Fibroblast of skin of back (primary cell): ENCODE data around the gene RNU5D-1.
A peak's percentile ranks its signal among the peaks of the same experiment; 100 is the strongest.
"Not testable (repeated sequence)": the region's sequence is repeated elsewhere in the genome, so short reads cannot be mapped to it uniquely, and the experiment has no call there.

Experiments used
- DNase-seq: peaks from one replicate; pipeline ENCODE4 v3.0.0-alpha.2; 2013

The RNU5D-1 gene

DNA sequence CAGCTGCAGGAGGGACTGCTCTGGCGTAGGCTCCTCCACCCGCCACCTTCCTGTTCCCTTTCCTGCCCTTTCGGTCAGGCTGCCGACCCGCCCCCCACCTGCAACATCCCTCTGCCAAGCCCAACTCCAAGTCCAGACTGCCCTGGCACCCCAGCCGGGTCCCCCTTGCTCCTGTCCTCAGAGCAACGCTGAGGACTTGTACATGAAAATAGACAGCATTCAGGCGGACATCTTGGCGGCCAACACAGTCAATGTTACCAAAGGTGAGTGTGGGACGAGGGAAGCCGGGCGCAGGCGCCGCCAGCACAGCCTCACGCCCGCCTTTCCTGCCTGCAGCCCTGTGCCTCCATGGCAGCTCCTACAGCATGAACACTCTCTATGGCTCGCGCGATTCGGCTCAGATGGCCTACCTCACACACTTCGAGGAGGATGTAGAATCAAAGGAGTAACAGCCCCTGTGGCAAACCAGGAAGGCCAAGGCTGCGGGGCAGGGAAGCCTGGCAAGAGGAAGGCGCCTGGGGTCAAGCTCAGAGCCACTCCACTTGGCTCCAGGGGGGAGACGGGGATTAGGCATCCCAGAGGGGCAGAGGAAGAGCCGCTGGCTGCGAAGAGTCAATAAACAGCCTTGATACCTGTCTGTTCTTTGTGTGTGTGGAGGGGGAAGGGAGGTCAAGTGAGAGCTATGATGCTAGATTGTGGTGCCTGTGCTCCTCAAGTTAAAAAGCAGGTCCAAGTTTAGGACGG, 5.8 kb downstream of the RNU5D-1 start:
- DNase-seq, result no peak

DNA sequence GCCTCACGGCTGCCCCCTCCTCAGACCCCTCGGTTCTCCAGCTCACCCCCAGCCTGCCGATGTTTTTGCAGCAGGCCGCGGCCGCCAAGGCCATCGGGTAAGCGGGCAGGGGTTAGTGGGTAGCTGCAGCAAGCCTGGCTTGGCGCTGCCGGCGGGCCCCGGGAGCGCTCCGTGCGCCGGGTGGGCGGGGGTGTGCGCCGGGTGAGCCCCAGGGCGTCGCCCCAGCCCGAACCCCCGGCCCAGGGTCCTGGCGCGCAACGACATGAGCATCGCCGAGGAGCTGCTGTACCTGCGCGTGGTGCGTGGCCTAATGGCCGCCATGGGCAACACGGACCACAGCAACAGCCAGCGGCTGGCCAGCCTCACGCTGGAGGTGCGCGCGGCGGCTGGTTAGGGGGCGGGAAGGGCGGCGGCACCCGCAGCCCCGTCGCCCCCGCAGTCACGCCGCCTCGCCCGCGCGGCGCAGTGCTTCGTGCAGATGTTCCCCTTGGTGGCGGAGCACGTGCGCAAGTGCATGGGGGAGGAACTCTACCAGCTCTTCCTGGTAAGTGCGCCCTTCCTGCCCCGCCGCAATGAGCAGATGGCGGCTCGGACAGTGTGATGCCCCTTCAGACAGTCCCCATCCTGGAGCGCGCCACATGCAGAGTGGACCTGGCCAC, 6.5 kb downstream of the RNU5D-1 start:
- DNase-seq, result no peak

DNA sequence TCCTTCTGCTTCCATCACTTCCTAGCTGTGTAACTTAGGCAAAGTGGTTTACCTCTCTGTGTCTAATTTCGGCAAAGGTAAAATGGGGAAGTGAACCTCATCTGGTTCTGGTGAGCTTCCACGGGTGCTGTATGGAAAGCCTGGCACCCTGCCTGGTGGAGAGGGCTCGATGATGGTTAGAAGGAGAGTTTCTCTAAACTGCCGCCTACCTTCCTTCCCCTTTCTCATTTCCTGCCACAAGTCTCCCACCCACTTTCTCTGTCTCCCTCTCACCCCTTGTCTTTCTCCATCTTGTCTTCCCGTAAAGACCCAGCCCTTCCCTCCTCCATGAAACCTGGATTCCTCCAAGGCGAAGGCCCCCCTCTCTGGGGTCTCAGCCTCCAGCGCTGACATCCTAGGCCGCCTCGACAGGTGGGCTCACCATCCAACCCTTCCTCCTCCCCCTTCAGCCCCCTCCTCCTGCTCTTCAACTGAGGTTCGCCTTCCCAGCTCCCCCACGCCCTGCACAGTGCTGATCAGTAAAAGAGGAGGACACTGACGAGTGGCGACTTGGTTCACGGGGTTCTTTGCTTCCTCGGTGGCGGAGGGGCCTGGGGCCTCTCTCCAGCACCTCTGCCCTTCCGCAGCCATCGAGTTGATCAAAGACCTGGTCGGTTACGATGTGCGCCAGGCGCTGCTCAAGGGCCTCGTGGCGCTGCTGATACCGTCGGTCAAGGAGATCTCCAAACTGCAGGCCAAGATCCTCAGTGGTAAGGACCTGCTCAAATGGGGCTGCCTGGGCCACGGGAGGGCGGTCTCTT, 7.3 kb downstream of the RNU5D-1 start:
- no peak for DNase-seq

DNA sequence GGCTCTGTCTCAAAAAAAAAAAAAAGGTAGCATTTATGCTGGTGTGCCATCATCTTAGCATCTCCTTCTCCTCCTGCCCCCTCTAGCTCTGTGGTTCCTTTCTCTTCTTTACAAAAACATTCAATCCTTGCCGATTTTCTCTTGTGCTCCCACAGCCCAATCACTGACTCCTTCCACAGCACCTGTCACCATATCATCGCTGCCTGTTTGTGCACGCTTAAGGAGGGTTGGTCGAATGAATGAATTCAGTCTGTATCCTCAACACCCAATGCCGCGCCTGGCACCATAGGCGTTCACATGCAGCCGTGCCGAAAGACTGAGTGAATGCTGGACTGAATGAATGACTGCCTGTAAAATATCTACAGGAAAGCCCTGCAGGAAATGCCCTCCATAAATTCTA, 7.9 kb downstream of the RNU5D-1 start:
- DNase-seq, result no peak

DNA sequence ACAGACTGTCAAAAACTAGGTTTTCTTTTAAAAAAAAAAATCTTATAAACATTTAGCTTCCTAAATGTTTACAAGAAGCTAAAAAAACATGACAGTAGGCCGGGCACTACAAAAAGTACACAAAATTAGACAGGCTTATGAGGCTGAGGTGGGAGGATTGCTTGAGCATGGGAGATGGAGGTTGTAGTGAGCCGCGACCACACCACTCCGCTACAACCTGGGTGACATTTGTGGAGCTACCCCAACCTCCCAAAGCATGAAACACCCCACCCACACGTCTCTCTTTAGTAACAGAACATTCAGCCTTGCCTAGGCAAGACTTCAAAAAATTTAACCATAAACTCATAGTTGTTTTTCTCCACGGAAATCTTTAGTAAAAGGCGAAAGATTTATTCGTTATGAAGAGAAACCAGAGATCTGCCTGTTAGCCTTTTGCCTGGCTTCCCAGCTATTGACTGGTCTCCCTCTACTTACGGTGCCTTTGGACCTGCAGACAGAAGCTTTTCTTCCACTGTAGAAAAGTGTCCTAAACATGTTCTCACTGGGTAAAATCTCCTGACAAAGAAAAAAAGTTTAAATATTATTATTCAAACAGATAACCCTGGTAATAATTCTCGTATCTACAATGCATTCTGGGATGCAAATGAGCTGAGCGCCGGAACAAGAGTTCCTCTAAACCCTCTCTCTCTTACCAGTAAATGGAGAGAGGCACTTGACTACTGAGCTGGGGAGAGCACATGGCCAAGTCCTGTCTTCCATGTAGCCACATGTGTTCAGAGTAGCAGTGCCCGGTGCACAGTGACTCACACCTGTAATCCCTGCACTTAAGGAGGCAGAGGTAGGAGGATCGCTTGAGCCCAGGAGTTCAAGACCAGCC, 9.2 kb downstream of the RNU5D-1 start:
- peak; percentile 93 for DNase-seq

DNA sequence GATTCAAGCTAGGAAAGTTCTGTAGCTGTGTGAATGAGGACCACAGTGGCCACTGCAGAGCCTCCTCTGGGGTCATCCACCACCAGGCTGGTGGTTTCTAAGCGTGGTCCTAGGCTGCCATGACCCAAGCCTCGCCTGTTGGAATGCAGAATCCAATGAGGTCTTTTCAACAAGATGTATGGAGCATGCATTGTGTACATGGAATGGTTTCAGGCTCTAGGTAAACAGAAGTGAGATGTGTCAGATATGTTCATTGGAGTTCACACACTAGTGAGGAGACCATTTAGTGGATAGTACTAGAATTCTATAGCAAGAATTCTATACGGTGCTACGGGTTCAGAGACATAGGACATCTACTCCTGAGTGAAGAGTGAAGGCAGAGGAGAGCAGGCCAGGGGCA, 10.7 kb downstream of the RNU5D-1 start:
- DNase-seq, result no peak

DNA sequence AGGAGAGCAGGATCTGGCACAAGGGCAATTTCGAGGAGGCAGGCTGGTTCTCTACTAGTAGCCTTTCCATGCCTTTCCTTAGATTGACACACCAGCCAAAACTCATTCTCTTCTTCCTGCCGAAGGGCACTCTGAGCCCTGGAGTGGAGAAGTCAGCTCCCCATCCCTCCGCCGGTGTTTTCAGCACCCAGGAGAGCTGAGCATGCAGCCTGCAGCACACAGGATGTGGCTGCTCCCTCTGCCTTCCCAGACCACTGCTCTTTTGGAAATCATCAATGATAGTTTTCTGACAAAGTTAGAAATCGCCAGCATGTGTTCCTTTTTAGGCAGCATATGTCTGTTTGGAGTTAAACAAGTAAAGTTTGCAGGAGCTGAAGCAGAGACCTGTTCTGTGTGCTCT, 11.7 kb downstream of the RNU5D-1 start:
- no peak for DNase-seq

DNA sequence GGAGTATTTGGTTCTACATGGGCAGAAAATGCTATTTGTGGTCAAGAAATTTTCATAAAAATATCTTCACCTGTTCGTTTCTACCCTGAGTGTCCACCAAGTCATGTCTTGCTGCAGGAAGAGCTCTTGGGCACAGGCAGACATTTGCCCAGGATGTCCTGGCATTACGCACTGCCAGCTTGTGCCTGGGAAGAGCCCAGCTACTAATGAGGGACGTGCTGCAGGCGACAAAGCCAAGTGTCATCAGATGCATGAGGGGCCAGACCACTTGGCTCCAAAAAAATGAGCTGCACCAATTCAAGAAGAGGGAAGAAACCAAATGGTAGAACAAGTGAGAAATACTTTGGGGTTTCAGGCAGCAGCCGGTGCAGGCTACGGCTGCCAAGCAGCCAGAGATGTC, 12.9 kb downstream of the RNU5D-1 start:
- no peak for DNase-seq

DNA sequence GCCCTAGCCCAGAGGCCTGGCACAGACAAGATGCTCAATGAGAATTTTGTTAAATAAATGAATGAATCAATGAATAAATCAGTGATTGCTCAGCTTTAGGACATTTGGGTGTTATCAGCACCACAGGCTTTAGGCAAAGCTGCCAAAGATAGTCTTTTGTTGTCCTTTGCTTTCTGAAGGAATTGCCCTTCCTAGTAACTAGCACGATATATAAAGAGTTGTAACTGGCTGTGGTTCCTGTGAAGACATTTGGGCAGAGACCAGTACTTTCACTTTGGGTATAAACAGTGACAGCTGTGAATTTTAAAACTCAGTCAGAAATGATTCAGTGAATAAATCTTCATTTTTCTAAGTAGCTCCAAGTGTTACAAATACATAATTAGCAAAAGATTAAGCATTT, 13.3 kb downstream of the RNU5D-1 start:
- DNase-seq, result no peak

DNA sequence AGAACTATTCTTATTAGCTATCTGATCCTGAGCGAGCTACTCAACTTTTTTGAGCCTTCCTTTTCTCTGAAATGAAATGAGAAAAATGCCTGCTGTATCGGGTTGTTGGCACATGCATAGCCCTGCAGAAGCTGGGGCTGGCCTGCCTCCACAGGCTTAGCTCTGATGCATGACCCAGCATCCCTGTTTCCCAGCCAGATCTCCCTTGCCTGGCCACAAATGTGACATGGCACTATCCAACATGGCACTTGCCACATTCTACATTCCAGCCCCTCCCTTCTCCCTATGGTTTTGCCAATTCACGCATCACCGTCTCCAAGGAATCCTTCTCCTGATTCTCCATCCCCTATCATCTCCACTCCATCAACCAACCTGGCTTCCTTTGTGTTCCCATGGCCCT, 13.8 kb downstream of the RNU5D-1 start:
- DNase-seq, result no peak

DNA sequence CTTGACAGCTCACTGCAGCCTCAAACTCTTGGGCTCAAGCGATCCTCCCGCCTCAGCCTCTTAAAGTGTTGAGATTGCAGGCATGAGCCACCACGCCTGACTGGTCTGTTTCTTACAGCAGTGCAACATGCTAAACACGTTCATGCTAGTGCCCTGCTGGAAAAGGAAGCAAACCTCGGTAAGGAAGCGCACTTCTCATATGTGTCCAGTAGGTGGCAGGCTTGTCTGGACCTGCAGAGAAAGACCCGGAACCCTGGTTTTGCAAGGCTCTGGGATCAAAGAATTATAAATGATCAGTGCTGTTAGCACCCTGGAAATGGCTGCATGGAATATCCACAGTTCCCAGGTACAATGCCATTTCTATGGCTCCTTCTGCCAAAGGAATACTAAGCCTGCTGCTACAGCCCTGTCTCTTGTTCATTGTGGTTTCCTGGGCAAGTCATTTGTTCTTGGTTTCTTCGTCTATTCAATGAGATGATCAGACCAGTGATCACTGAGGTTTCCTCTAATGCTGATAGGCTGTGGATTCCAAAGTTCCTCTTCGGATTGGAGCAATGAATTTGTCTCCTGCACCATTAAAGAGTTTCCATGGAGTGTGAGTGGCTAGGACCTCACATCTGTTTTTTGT, 15.9 kb downstream of the RNU5D-1 start:
- peak; percentile 66 for DNase-seq

DNA sequence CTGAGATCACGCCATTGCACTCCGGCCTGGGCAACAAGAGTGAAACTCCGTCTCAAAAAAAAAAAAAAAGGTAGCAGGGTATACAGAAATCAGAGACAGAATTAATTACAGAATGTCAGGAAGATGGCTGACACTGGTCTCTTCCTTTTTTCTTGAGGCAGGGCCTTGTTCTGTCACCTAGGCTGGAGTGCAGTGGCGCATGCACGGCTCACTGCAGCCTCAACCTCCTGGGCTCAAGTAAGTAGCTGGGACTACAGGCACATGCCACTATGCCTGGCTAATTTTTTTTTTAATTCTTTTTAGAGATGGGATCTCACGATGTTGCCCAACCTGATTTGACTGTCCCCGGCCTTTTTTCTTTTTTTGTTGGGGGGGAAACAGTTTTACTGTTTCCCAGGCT, 16.4 kb downstream of the RNU5D-1 start:
- DNase-seq, result no peak

DNA sequence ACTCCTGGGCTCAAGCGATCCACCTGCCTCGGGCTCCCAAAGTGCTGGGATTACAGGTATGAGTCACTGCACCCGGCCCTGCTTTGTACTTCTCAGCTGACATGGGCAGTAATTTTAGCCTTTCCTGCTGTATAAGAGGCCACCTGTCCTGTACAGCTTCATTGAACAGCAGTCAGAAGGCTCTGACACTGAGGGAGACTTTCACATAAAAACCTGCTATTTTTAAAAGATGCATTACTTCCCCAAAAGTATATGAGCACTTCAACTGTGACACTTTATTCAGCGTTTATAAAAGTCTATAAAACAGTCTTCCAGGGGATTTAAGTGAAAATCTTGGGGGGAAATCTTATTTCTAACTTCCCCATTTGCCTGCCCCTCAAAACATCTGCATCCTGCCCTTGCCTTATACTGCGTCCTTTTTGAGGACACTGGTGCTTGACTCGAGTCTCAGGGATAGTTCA, 17.6 kb downstream of the RNU5D-1 start:
- DNase-seq, result no peak

DNA sequence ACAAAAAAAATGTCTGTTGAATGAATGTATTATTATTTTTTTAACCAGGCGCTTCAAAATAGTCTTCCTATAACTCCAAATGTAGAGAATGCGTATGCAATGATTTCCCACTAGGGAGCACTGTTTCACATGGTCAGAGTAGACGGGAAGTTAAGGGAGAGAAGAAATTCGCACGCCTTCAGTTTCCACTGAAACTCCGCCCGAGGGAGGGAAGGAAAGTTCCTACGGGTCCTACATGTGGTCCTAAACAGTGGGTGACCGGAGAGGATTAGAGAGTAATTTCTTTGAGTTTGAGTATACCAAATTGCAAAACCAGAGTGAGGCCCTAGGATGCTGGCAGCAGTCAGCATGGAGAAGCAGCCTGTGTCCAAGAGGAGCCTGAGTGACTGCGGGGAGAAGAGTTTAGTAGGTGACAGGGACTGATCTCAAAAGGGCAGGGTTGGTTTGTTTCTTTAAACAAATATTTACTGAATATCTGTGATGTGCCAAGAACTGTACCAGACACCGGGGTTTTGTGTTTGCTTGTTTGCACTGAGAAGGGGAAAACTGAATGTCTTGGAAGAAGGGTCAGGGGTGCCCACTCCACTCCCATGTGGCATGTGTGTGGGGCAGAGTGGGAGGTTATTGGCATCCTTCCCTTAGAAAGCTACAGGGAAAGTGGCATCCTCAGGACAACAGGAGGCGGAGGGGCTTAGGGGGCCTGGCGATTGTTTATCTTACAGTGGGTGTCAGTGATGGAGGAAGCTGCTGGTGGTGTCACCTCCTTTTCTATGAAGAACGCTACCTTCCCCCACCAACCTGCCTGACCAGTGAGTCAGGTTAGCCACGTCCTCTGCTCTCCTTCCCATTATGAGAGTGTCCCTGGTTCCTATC, 22.8 kb downstream of the RNU5D-1 start:
- peak; percentile 67 for DNase-seq

DNA sequence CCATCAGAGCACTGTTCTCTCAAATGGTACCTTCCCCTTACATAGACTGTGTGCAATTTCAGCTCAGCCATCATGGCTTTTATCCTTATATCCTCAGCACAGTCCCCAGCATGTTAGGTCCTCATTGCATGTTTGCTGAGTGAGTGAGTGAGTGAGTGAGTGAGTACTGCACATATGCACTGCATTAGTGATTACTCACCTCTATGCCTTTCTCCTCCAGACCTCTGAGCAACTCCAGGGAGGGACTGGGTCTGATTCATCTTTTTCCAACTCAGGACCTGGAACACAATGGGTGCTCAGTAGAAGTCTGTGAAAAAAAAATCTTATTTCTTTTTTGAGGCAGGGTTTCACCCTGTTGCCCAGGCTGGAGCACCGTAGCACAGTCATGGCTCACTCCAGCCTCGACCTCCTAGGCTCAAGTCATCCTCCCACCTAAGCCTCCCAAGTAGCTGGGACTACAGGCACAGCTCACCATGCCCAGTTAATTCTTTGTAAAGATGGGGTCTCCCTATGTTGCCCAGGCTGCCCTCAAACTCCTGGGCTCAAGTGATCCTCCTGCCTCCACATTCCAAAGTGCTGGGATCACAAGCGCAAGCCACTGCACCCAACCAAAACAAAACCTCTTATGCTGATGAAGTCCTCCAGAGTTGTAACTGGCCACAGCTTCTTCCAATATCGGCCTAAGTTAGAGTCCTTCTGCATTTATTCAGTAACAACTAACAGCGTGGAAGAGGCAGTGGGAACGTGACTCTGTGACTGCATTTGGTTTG, 23.7 kb downstream of the RNU5D-1 start:
- DNase-seq, result peak; percentile 96

DNA sequence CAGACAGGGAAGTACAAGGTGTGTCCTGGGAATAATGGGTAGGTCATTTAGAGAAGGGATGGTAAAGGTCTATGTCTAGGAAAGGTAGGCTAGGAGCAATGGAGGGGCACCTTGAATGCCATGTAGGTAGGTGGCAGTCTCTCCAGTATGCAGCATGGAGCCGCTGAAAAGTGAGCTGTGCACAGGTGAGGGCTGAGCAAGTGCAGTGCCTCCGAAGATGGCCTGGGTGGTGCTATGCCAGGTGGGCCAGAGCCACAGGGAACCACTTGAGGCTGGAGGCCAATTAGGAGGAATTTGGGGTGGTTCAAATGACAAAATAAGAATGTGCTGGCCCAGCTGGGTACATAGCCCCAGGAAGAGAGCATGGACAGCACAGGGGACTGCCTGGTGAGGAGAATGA, 25.0 kb downstream of the RNU5D-1 start:
- DNase-seq, result no peak

DNA sequence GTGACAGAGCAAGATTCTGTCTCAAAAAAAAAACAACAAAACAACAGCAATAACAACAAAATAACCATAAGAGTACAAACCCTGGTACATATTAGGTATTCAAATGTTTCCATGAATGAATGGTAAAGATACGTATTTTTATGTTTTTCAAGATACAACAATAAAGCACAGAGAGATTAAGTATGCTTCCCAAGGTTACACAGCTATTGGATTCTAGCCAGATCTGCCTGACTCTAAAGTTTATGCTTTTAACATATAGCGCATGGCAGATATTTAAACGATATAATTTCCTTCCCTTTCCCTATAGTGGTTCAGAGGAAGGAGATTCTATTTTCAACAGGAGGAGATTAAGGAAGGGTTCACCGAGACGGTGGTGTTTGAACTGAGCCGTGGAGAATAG, 25.5 kb downstream of the RNU5D-1 start:
- no peak for DNase-seq

DNA sequence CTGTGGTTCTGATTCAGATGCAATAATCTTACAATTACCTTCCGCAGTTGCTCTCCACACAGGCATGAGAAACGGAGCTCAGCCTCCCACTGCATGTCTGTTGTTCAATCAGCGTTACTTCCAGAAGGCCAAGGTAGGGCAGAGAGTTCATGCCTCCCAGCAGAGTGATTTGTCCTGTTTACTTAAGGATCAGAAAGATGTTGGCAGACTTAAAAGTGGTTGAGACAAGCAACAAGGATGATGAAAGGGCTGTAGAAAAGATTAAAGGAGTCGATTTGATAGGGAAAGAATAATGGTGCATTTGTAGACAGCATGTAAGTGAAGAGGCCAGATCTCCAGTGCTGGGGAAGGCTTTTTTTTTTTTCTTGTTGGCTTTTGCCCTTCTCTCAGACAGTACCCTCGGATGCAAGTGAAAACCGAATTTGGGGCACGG, 29.8 kb downstream of the RNU5D-1 start:
- DNase-seq, result no peak

DNA sequence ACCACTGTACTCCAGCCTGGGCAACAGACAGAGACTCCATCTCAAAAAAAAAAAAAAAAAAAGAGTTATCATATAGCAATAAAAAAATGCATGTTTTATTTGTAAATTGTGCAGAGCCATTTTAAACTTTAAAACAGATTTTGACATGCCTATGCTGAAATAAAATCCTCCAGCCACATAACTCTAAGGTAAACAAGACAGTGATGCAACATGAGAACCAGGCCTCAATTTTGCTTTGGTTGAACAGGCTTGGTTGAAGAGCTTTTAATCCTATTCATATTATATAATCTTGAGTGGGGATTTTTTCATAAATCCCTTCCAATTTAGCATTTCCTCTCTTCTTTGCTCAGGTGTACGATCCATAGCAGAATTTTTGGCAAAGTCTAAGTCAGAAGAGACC, 30.4 kb downstream of the RNU5D-1 start:
- DNase-seq, result no peak

DNA sequence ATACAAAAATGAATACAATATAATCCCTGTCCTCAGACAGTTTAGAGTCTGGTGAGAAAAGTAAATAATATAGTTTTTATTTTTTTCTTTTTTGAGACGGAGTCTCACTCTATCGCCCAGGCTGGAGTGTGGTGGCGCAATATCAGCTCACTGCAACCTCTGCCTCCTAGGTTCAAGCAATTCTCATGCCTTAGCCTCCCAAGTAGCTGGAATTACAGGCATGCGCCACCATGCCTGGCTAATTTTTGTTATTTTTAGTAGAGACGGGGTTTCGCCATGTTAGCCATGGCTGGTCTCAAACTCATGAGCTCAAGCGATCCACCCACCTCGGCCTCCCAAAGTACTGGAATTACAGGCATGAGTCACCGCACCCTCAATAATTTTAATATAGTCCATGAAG, 31.6 kb downstream of the RNU5D-1 start:
- not testable (repeated sequence) for DNase-seq
